ENCODE measurements around the gene TRIM41.

- TF ChIP-seq, protein P1, sequence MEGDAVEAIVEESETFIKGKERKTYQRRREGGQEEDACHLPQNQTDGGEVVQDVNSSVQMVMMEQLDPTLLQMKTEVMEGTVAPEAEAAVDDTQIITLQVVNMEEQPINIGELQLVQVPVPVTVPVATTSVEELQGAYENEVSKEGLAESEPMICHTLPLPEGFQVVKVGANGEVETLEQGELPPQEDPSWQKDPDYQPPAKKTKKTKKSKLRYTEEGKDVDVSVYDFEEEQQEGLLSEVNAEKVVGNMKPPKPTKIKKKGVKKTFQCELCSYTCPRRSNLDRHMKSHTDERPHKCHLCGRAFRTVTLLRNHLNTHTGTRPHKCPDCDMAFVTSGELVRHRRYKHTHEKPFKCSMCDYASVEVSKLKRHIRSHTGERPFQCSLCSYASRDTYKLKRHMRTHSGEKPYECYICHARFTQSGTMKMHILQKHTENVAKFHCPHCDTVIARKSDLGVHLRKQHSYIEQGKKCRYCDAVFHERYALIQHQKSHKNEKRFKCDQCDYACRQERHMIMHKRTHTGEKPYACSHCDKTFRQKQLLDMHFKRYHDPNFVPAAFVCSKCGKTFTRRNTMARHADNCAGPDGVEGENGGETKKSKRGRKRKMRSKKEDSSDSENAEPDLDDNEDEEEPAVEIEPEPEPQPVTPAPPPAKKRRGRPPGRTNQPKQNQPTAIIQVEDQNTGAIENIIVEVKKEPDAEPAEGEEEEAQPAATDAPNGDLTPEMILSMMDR (IDR thresholded peaks at IDR 0.05; ENCODE audit: low read length): no peak
- TF ChIP-seq EZH2 (IDR thresholded peaks at IDR 0.05; ENCODE audit: borderline replicate concordance, low read length): no peak
Measured at GRCh38 chr5:181193656-181194055, 29.4 kb upstream of the TRIM41 start.

All from OCI-LY1 (cell line).